ENCODE results near the gene ZNF646. TPM values are rescaled to one million over a fixed set of nuclear protein-coding genes. Genes with fewer than 3 reads are reported as not detected.
A peak's percentile ranks its signal among the peaks of the same experiment; 100 is the strongest.

The ZNF646 gene
- total and polyA plus RNA-seq, 2 of the 13 experiments (the other 11 are each of a cell fraction or from before 2014, with no cell fraction given): 3.4 to 10.9 TPM

GRCh38 chr16:31043352-31043751 lies 30.9 kb upstream of the ZNF646 start (continued):
- TF ChIP-seq SIX4 (CRISPR knock-in tag; IDR thresholded peaks at IDR 0.05): peak; percentile 95
- TF ChIP-seq SAP130 (CRISPR knock-in tag; IDR thresholded peaks at IDR 0.05; ENCODE audit: low read depth): peak; percentile 44; the same call in 1 of the 2 replicates
- peak; percentile 97 for TF ChIP-seq SIX1 (CRISPR knock-in tag; IDR thresholded peaks at IDR 0.05; ENCODE audit: borderline replicate concordance)
- 0 out of 2 replicates have a peak, but pooled peaks have one; percentile 25 for TF ChIP-seq ZNF761 (CRISPR knock-in tag; conservative IDR thresholded peaks at IDR 0.05)
- peak; percentile 22; the same call in 1 of the 2 replicates for TF ChIP-seq BORCS8-MEF2B (CRISPR knock-in tag; IDR thresholded peaks at IDR 0.05)
- no peak for TF ChIP-seq ZNF569 (CRISPR knock-in tag; IDR thresholded peaks at IDR 0.05; ENCODE audit: borderline replicate concordance)
- peak; percentile 24; the same call in 1 of the 2 replicates for TF ChIP-seq THAP11 (CRISPR knock-in tag; IDR thresholded peaks at IDR 0.05)
- 0 out of 2 replicates have a peak, but pooled peaks have one; percentile 13 for TF ChIP-seq DPF2 (CRISPR knock-in tag; IDR thresholded peaks at IDR 0.05; ENCODE audit: borderline replicate concordance, low read depth)
- peak; percentile 59; the same call in 1 of the 2 replicates for TF ChIP-seq ARID5B (CRISPR knock-in tag; IDR thresholded peaks at IDR 0.05)
- TF ChIP-seq SKI (IDR thresholded peaks at IDR 0.05; ENCODE audit: partially characterized antibody): peak; percentile 65
- TF ChIP-seq ZMYM2 (CRISPR knock-in tag; IDR thresholded peaks at IDR 0.05): peak; percentile 49; the same call in 1 of the 2 replicates
- TF ChIP-seq POLR2AphosphoS5 (IDR thresholded peaks at IDR 0.05; ENCODE audit: low read depth, low read length): no peak
- no peak for TF ChIP-seq SOX6 (IDR thresholded peaks at IDR 0.05)
- 0 out of 2 replicates have a peak, but pooled peaks have one; percentile 57 for TF ChIP-seq SOX6 (CRISPR knock-in tag; IDR thresholded peaks at IDR 0.05)
- 0 out of 2 replicates have a peak, but pooled peaks have one; percentile 36 for TF ChIP-seq NCOR1 (IDR thresholded peaks at IDR 0.05; ENCODE audit: borderline replicate concordance, low read length)
- 0 out of 2 replicates have a peak, but pooled peaks have one; percentile 27 for TF ChIP-seq GATAD2A (CRISPR knock-in tag; IDR thresholded peaks at IDR 0.05)
- TF ChIP-seq SOX5 (CRISPR knock-in tag; IDR thresholded peaks at IDR 0.05; ENCODE audit: borderline replicate concordance): peak; percentile 45; the same call in 1 of the 2 replicates
- TF ChIP-seq ZNF3 (CRISPR knock-in tag; IDR thresholded peaks at IDR 0.05): peak; percentile 86
- TF ChIP-seq PAXIP1 (CRISPR knock-in tag; conservative IDR thresholded peaks at IDR 0.05): peak; percentile 48
- no peak for TF ChIP-seq FOXP1 (IDR thresholded peaks at IDR 0.05)
- TF ChIP-seq FOXP1 (CRISPR knock-in tag; IDR thresholded peaks at IDR 0.05): 0 out of 2 replicates have a peak, but pooled peaks have one; percentile 35
- TF ChIP-seq ZNF564 (CRISPR knock-in tag; IDR thresholded peaks at IDR 0.05): 0 out of 2 replicates have a peak, but pooled peaks have one; percentile 41
- no peak for TF ChIP-seq SOX13 (IDR thresholded peaks at IDR 0.05)
- peak in 1 of 2 experiments; percentile 57; a peak in 1 of 4 replicates for TF ChIP-seq SOX13 (CRISPR knock-in tag; conservative IDR thresholded peaks at IDR 0.05 in 1 of 2, IDR thresholded peaks at IDR 0.05 in 1 of 2)
- TF ChIP-seq ZNF737 (CRISPR knock-in tag; IDR thresholded peaks at IDR 0.05; ENCODE audit: borderline replicate concordance): no peak
- TF ChIP-seq BCL6 (CRISPR knock-in tag; IDR thresholded peaks at IDR 0.05): peak; percentile 51; the same call in 1 of the 2 replicates
